Measurements from ENCODE around the gene SIK2.

GRCh38 chr11:111655924-111656323 lies 53.7 kb downstream of the SIK2 start:
- no peak for TF ChIP-seq CTCF (IDR thresholded peaks at IDR 0.05)
- TF ChIP-seq EZH2 (IDR thresholded peaks at IDR 0.05; ENCODE audit: borderline replicate concordance, insufficient read depth, low read depth, low read length, poor library complexity, severe bottlenecking), result no peak
